ENCODE results near the gene TFCP2.

TFCP2 gene

DNA sequence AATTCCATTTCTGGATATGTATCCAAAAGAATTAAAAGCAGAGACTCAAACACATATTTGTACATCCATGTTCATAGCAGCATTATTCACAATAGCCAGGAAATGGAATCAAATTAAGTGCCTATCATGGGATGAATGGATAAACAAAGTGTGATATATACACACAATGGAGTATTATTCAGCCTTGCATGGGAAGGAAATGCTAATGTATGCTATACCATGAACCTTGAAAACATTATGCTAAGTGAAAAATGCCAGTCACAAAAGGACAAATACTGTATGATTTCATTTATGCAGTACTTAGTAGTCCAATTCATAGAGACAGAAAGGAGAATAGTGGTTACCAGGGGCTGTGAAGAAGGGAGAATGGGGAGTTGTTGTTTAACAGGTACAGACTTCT lies 57.4 kb downstream of the TFCP2 start:
- H3K9me2 ChIP-seq (replicated peaks; ENCODE audit: insufficient read depth, low read length), result no peaks in the 10 kb centered on the region
- no peak overlapping the region for H3K4me2 ChIP-seq (ENCODE audit: low read depth, low read length, poor library complexity, severe bottlenecking)

DNA sequence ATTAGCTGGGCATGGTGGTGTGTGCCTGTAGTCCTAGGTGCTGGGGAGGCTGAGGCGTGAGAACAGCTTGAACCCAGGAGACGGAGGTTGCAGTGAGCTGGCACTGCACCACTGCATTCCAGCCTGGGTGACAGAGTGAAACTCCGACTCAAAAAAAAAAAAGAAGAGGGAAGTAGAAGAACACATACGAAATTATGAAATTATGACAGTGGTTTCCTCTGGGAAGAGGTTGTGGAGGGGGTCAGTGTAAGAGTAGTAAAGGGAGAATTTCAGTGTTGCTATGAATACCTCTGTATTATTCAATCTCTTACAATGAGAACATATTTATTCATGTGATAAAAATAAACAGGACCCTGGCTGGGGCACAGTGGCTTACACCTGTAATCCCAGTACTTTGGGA lies 64.8 kb downstream of the TFCP2 start:
- no peak overlapping the region for H3K4me3 ChIP-seq (ENCODE audit: insufficient read depth, low read length, poor library complexity, severe bottlenecking)
- H3K4me2 ChIP-seq (ENCODE audit: low read depth, low read length, poor library complexity, severe bottlenecking), result no peak overlapping the region
- H3K9ac ChIP-seq (ENCODE audit: low read length), result no peak overlapping the region
- H3K9me2 ChIP-seq (replicated peaks; ENCODE audit: insufficient read depth, low read length), result no peaks in the 10 kb centered on the region
- H3K27me3 ChIP-seq (ENCODE audit: low read length), result no peaks in the 10 kb centered on the region
- no peak overlapping the region for H3K27ac ChIP-seq (ENCODE audit: low read depth, low read length)
- no peak overlapping the region for H2AFZ ChIP-seq (ENCODE audit: low read depth, low read length, severe bottlenecking)
- H3K36me3 ChIP-seq (ENCODE audit: low read length), result peaks cover 34% of the 10 kb centered on the region
- no peaks in the 10 kb centered on the region for H4K20me1 ChIP-seq (ENCODE audit: low read depth, low read length)
- no peak for TF ChIP-seq EZH2phosphoT487 (conservative IDR thresholded peaks at IDR 0.05; ENCODE audit: low read length)
- TF ChIP-seq, protein P1, sequence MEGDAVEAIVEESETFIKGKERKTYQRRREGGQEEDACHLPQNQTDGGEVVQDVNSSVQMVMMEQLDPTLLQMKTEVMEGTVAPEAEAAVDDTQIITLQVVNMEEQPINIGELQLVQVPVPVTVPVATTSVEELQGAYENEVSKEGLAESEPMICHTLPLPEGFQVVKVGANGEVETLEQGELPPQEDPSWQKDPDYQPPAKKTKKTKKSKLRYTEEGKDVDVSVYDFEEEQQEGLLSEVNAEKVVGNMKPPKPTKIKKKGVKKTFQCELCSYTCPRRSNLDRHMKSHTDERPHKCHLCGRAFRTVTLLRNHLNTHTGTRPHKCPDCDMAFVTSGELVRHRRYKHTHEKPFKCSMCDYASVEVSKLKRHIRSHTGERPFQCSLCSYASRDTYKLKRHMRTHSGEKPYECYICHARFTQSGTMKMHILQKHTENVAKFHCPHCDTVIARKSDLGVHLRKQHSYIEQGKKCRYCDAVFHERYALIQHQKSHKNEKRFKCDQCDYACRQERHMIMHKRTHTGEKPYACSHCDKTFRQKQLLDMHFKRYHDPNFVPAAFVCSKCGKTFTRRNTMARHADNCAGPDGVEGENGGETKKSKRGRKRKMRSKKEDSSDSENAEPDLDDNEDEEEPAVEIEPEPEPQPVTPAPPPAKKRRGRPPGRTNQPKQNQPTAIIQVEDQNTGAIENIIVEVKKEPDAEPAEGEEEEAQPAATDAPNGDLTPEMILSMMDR (IDR thresholded peaks at IDR 0.05; ENCODE audit: insufficient read depth, low read length, poor library complexity, severe bottlenecking), result no peak
- H3F3A ChIP-seq (ENCODE audit: insufficient read depth), result no peaks in the 10 kb centered on the region
- no peaks in the 10 kb centered on the region for H3K9me3 ChIP-seq (ENCODE audit: insufficient read depth, low read length)
- no peaks in the 10 kb centered on the region for H3K79me2 ChIP-seq (ENCODE audit: insufficient read depth, low read length)

More for the DNA sequence above, 57.4 kb downstream of the TFCP2 start:
- Histone ChIP-seq H3K9ac (ENCODE audit: low read length) (no peak overlapping the region), H3K9me3 (ENCODE audit: insufficient read depth, low read length) (no peaks in the 10 kb centered on the region), H4K20me1 (ENCODE audit: low read depth, low read length) (no peaks in the 10 kb centered on the region), H3F3A (ENCODE audit: insufficient read depth) (no peaks in the 10 kb centered on the region), H3K27me3 (ENCODE audit: low read length) (no peaks in the 10 kb centered on the region), H3K27ac (ENCODE audit: low read depth, low read length) (no peak overlapping the region), H2AFZ (ENCODE audit: low read depth, low read length, severe bottlenecking) (no peak overlapping the region), H3K79me2 (ENCODE audit: insufficient read depth, low read length) (no peaks in the 10 kb centered on the region), H3K36me3 (ENCODE audit: low read length) (peaks cover 15% of the 10 kb centered on the region; the same call in 1 of the 2 replicates), H3K4me3 (ENCODE audit: insufficient read depth, low read length, poor library complexity, severe bottlenecking) (no peak overlapping the region)
- TF ChIP-seq EZH2phosphoT487 (conservative IDR thresholded peaks at IDR 0.05; ENCODE audit: low read length), result no peak
- TF ChIP-seq, protein P1 (IDR thresholded peaks at IDR 0.05; ENCODE audit: insufficient read depth, low read length, poor library complexity, severe bottlenecking), result no peak

DNA sequence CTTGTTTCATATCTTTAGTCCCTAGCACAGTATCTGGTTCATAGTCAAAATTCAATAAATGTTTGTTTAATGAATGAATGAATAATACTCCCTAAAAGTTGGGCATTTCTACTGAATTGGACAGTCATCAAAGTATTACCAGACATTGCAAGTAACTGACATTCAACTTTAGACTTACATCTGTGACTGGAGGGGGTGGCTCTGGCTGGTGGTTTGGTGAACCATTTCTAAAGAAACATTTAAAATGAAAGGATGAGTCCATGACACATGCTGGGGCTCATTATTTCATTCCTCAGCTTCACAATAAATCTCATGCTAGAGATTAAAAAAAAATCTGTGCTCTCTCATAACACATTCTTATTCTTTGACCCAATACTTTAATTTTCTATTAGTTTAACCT lies 69.0 kb downstream of the TFCP2 start:
- no peaks in the 10 kb centered on the region for H4K20me1 ChIP-seq (ENCODE audit: low read depth, low read length)
- TF ChIP-seq EZH2phosphoT487 (conservative IDR thresholded peaks at IDR 0.05; ENCODE audit: low read length), result no peak
- TF ChIP-seq, protein P1 (IDR thresholded peaks at IDR 0.05; ENCODE audit: insufficient read depth, low read length, poor library complexity, severe bottlenecking), result no peak
- no peaks in the 10 kb centered on the region for H3K79me2 ChIP-seq (ENCODE audit: insufficient read depth, low read length)
- H3K9me2 ChIP-seq (replicated peaks; ENCODE audit: insufficient read depth, low read length), result no peaks in the 10 kb centered on the region
- H2AFZ ChIP-seq (ENCODE audit: low read depth, low read length, severe bottlenecking), result no peak overlapping the region
- peaks cover 33% of the 10 kb centered on the region for H3K36me3 ChIP-seq (ENCODE audit: low read length)
- H3K4me3 ChIP-seq (ENCODE audit: insufficient read depth, low read length, poor library complexity, severe bottlenecking), result no peak overlapping the region
- no peaks in the 10 kb centered on the region for H3K27me3 ChIP-seq (ENCODE audit: low read length)
- no peaks in the 10 kb centered on the region for H3F3A ChIP-seq (ENCODE audit: insufficient read depth)
- H3K27ac ChIP-seq (ENCODE audit: low read depth, low read length), result no peak overlapping the region
- no peak overlapping the region for H3K4me2 ChIP-seq (ENCODE audit: low read depth, low read length, poor library complexity, severe bottlenecking)
- H3K9me3 ChIP-seq (ENCODE audit: insufficient read depth, low read length), result no peaks in the 10 kb centered on the region
- no peak overlapping the region for H3K9ac ChIP-seq (ENCODE audit: low read length)

Data from SU-DHL-6 (cell line).